Measurements from ENCODE around the gene DDX41.

DDX41 gene

DNA sequence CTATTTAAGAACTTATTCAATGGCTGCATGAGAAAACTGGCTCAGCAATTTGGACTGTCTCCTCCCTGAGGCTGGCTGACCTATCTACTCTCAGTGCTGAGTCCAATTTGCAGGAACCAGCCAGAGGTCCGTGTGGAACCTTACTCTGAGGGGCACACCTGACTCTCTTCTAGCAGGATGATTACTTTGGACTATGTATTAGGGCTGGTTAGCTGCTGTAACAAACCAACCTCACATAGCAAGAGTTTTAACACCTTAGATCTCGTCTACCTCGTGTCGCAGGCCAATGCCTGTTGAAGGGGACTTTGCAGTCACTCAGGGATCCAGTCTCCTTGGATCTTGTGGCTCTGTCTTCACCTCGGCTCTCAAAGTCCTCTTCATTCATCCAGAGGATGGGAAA lies 41.0 kb upstream of the DDX41 start:
- Histone ChIP-seq H3K79me2 (ENCODE audit: insufficient read depth, low read length) (peaks cover 12% of the 10 kb centered on the region), H3K4me2 (ENCODE audit: low read length) (no peak overlapping the region), H3K4me1 (ENCODE audit: insufficient read depth, low read length, severe bottlenecking) (peaks cover 18% of the 10 kb centered on the region), H2AFZ (ENCODE audit: low read length) (no peak overlapping the region), H3K27me3 (ENCODE audit: insufficient read depth, low read length) (no peaks in the 10 kb centered on the region), H4K20me1 (ENCODE audit: insufficient read depth, low read length) (no peaks in the 10 kb centered on the region), H3K36me3 (ENCODE audit: insufficient read depth, low read length) (peaks cover under 1% of the 10 kb centered on the region; the same call in 1 of the 2 replicates), H3K9me3 (ENCODE audit: low read length) (no peaks in the 10 kb centered on the region), H3K9me2 (ENCODE audit: low read depth, low read length) (no peaks in the 10 kb centered on the region), H3F3A (ENCODE audit: insufficient read depth, low read length) (no peaks in the 10 kb centered on the region), H3K4me3 (ENCODE audit: low read depth, low read length, poor library complexity, severe bottlenecking) (no peak overlapping the region), H3K27ac (ENCODE audit: low read depth, low read length, poor library complexity, severe bottlenecking) (no peak overlapping the region), H3K9ac (ENCODE audit: low read length) (no peak overlapping the region)
- TF ChIP-seq, protein P1, sequence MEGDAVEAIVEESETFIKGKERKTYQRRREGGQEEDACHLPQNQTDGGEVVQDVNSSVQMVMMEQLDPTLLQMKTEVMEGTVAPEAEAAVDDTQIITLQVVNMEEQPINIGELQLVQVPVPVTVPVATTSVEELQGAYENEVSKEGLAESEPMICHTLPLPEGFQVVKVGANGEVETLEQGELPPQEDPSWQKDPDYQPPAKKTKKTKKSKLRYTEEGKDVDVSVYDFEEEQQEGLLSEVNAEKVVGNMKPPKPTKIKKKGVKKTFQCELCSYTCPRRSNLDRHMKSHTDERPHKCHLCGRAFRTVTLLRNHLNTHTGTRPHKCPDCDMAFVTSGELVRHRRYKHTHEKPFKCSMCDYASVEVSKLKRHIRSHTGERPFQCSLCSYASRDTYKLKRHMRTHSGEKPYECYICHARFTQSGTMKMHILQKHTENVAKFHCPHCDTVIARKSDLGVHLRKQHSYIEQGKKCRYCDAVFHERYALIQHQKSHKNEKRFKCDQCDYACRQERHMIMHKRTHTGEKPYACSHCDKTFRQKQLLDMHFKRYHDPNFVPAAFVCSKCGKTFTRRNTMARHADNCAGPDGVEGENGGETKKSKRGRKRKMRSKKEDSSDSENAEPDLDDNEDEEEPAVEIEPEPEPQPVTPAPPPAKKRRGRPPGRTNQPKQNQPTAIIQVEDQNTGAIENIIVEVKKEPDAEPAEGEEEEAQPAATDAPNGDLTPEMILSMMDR (IDR thresholded peaks at IDR 0.05; ENCODE audit: low read length), result no peak
- no peak for TF ChIP-seq EZH2 (IDR thresholded peaks at IDR 0.05; ENCODE audit: borderline replicate concordance, low read length)

DNA sequence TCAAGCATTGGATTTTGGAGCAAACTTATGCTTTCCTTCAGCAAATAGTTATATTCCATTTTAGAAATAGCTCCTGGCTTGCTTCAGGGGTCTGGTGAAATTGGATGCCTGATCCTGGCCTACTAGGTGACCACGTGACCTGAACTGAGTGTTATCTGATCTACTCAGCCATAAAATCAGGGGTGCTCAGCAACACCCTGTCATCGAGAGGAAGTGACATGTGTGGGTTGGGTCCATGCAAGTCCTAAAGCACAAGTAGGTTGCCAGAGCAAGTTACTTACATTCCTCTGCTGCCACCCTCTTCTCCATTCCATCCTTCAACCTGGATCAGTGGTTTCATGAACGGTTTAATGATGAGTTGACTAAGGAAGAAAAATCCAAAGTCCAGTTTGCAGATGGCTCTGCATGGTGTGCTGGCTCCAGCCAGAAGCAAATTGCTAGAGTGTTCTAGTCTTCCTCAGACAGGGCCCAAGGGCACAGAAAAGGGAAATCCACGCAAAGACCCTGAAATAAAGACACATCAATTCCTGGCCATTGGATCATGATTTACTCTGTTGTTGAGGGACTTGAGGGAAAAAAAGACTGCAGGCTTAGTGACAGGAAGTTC lies 40.4 kb upstream of the DDX41 start:
- H3K27me3 ChIP-seq (ENCODE audit: insufficient read depth, low read length), result no peaks in the 10 kb centered on the region
- H3K79me2 ChIP-seq (ENCODE audit: insufficient read depth, low read length), result peaks cover 19% of the 10 kb centered on the region
- H3K9me2 ChIP-seq (ENCODE audit: low read depth, low read length), result no peaks in the 10 kb centered on the region
- no peak overlapping the region for H3K27ac ChIP-seq (ENCODE audit: low read depth, low read length, poor library complexity, severe bottlenecking)
- H3K9ac ChIP-seq (ENCODE audit: low read length), result no peak overlapping the region
- H3K36me3 ChIP-seq (ENCODE audit: insufficient read depth, low read length), result peaks cover 7% of the 10 kb centered on the region; the same call in 1 of the 2 replicates
- H2AFZ ChIP-seq (ENCODE audit: low read length), result no peak overlapping the region
- H3K9me3 ChIP-seq (ENCODE audit: low read length), result no peaks in the 10 kb centered on the region
- no peak overlapping the region for H3K4me3 ChIP-seq (ENCODE audit: low read depth, low read length, poor library complexity, severe bottlenecking)
- H3K4me1 ChIP-seq (ENCODE audit: insufficient read depth, low read length, severe bottlenecking), result peaks cover 25% of the 10 kb centered on the region
- no peak overlapping the region for H3K4me2 ChIP-seq (ENCODE audit: low read length)
- H3F3A ChIP-seq (ENCODE audit: insufficient read depth, low read length), result no peaks in the 10 kb centered on the region
- H4K20me1 ChIP-seq (ENCODE audit: insufficient read depth, low read length), result no peaks in the 10 kb centered on the region
- no peak for TF ChIP-seq EZH2 (IDR thresholded peaks at IDR 0.05; ENCODE audit: borderline replicate concordance, low read length)
- TF ChIP-seq, protein P1 (IDR thresholded peaks at IDR 0.05; ENCODE audit: low read length), result no peak

DNA sequence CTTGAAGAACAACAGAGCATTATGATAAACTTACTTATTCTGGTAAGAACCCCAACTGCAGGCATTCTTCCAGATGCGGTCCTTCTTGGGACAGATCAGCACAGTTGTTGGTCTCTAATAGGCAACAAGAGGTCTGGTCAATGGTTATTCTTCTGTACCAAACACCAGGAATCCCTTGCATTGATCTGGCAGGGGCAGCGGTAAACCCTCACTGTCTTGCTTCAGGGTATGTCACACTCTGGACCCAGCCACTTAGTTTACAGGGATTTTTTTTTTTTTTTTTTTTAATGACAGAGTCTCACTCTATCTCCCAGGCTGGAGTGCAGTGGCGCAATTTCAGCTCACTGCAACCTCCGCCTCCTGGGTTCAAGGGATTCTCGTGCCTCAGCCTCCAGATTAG lies 38.9 kb upstream of the DDX41 start:
- H3K4me3 ChIP-seq (ENCODE audit: low read depth, low read length, poor library complexity, severe bottlenecking), result no peak overlapping the region

More for the DNA sequence above, 38.9 kb upstream of the DDX41 start:
- Histone ChIP-seq H2AFZ (ENCODE audit: low read length) (no peak overlapping the region), H3K79me2 (ENCODE audit: insufficient read depth, low read length) (peaks cover 34% of the 10 kb centered on the region), H3K4me2 (ENCODE audit: low read length) (no peak overlapping the region), H3K9me2 (ENCODE audit: low read depth, low read length) (no peaks in the 10 kb centered on the region), H3F3A (ENCODE audit: insufficient read depth, low read length) (no peaks in the 10 kb centered on the region), H3K9ac (ENCODE audit: low read length) (no peak overlapping the region), H3K27me3 (ENCODE audit: insufficient read depth, low read length) (no peaks in the 10 kb centered on the region), H3K9me3 (ENCODE audit: low read length) (no peaks in the 10 kb centered on the region), H4K20me1 (ENCODE audit: insufficient read depth, low read length) (no peaks in the 10 kb centered on the region), H3K36me3 (ENCODE audit: insufficient read depth, low read length) (peaks cover 21% of the 10 kb centered on the region; the same call in 1 of the 2 replicates), H3K27ac (ENCODE audit: low read depth, low read length, poor library complexity, severe bottlenecking) (no peak overlapping the region), H3K4me1 (ENCODE audit: insufficient read depth, low read length, severe bottlenecking) (peaks cover 26% of the 10 kb centered on the region)
- TF ChIP-seq, protein P1 (IDR thresholded peaks at IDR 0.05; ENCODE audit: low read length), result no peak

Data from OCI-LY1 (cell line).